HG03039 (cell line): Measurements from ENCODE around the gene DLG2.
"Not testable (repeated sequence)": the region's sequence is repeated elsewhere in the genome, so short reads cannot be mapped to it uniquely, and the experiment has no call there.

ENCODE experiments used
- ATAC-seq: cut with Tn5 transposase; IDR thresholded peaks from one replicate; pipeline ENCODE4 v1.9.1; 2021; ENCODE audit warnings: mild to moderate bottlenecking, moderate library complexity; ENCODE audit not compliant: unreplicated experiment

DLG2 gene

DNA sequence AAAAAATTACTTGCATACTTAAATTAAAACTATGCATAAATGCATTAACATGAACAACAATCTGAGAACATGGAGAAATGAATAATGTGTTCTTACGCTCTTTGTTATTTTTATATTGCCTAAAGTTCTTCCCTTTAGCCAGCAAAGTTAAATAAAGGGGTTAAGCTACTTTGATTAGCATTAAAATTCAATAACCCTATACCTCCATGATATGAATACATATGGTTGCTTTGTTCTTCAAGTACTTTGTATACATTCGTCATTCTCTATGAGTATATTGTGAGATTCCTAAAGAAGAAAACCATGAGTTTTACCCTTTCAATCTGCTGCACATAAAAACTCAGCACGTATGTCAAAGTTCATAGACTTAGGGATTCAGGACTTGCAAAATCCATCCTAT, 578.3 kb downstream of the DLG2 start:
- ATAC-seq: no peak

DNA sequence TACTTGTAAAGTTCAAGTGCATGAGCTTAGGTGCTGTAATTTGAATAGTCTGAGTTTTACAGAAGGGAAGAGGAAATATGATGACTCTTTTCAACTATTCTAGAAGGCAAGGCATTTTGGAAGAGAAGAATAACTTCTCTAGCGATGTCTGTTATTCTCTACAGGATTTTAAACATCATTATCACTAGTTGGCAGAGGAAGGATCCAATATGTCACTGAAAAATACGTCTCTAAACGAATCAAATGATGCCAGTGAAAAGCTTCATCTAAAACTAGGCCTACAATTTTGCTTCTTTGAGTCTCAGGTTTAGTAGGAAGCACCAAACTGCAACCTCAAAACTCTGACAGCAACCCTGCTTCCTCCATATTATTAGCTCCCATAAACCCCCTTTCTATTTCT, 581.4 kb downstream of the DLG2 start:
- ATAC-seq: no peak

DNA sequence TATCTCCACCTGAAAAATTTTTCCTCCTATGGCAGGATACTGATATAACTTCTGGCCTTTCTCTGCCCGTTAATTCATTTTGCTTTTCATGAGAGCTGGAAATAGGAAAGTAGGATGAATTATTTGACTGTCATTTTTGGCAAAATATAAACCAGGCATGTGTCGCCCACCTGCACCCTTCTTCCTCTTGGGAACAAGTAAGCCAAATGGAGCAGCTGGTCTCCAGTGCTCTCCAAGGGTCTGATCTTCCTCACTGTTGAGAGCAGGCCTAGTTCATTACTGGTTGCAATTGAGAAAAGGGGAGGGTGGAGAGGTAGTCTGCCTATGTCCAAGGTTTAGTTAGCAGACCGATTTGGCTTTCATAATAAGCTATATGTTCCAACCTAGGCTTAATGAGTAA, 582.2 kb downstream of the DLG2 start:
- no peak for ATAC-seq

DNA sequence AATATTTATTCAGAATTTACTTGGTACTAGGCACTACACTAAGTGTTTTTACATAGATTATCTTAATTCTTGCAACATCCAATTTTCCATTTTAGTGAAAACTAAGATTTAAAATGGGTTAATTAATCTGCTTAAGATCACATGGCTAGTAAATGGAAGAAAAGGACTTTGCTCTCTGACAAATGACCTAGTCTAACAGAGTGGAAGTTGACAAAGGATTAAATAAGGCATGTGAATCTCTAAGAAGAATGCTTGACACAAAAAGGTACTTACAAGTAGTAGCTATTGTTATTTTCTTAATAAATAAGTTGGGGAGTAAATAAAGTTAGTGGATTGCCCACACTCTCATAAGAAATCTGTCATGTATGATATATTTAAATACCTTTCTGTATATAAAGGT, 584.8 kb downstream of the DLG2 start:
- no peak for ATAC-seq

DNA sequence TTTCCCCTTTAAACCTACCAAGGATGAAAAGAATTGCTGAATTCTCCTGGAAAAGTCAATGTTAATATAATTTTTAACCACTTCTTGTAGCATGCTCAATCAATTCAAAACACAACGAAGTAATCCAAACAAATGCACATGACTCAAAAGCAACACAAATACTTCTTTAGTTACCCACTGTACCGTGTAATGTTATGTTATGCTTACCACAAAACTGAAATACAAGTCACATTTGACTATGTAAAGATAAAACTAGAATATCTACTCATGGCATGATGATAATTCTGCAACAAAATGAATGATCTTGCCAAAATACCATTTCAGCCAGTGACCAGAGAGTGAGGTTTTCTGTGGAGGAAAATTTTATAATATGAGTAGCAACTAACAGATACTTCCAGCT, 587.0 kb downstream of the DLG2 start:
- no peak for ATAC-seq

DNA sequence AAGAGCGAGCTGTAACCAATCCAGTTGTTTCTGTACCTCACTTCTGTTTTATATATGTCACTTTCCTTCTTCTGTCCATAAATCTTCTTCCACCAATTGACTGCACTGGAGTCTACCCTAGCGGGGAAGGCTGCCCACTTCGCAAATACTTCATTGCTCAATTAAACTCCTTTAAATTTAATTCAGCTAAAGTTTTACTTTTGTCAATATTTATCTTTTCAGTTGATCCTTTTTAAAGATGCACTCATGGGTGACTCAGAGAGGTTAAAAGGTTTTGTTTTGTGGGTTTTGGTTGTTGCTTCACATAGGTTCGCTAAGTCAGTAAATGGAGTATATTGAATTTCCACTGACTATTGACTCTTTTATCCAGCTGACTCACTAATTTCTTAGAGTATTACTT, 597.2 kb downstream of the DLG2 start:
- ATAC-seq: no peak

DNA sequence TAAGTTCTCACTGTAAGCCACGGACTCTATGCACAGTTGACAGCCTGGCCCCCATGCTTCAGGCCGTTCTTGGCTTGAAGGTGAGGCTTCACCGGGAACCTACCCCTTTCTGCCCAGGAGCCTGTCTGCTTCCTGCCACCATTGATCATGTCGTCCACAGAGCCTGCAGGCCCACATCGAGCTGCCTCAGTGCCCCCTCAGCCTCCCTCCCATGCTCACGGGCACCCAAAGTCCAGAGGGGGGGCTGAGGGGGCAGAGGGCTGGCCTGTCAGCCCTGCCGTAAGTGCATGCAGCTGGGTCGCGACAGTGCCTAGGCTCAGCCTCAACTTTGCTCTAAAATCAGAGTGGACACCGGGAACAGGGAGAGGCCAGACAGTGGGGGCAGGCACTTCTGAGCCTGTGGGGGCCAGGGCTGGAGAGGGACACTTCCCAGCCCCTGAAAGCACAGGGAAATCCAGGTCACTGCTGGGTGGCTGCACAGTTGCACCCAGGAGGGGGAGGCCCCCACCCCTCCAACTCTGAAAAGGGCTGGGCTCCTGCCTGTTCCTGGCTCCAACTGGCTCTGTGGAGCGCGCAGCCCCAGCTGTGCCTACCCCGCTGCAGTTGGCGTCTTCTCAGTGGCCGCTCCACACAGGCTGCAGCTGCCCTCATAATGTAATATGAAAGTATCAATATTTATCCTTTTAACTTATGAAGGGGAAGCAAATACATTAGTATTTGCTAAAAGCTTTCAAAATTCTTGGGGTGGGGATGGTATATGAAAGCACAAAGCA, 598.6 kb downstream of the DLG2 start:
- ATAC-seq: no peak

DNA sequence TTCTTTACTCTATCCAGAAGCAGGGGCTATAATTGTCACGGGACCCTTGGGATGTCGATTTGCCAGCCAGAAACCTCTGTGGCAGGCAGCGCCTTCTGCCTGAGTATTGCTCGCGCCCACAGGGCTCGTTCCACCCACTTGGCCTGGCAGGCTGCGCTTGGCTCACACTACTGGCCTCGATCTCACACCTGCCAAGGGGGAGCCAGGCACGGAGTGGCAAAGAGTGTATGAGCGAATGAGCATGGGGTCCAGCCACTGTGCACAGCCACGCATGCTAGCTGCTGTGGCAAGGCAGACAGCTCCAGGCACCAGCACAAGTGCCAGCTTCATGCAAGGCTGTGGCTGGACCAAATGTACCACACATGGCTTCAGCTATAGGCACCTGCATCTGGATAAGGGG, 599.8 kb downstream of the DLG2 start:
- no peak for ATAC-seq

DNA sequence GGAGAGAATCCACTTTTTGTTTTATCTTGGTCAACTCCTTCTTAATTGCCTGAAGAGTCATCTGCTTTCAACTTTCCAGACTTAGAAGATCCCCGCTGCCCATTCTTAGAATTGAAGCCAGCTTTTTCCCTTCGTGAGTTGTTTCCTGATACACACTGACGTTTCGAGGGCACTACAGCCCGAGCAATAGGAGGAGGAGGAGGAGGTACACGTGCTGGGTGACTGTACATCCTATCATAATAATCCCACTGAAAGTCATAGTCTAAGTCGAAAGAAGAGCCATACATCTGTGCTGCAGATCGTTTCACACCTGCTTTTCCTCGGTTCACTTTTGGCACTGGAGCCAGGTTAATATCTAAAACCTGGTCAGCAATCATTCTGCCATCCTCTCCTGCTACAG, 606.1 kb downstream of the DLG2 start:
- ATAC-seq: no peak

DNA sequence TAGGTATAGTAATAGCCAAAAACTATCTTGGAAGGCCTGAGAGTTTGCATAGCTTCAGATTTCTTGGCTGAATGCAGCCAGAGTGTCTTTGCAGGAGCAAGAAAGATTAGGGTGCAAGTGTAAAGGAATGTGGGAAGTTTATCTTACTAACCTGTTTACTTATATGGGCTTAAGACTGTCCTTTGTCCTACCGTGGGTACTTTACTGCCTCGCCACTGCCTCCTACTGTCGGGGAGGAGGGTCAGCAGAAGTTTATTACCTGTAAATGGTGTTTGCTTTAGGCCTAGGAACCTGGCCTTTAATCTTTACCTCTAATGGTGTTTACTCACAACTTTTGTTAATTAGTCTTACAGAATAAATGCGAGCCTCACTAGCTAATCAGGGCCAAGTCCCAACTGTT, 633.8 kb downstream of the DLG2 start:
- no peak for ATAC-seq

DNA sequence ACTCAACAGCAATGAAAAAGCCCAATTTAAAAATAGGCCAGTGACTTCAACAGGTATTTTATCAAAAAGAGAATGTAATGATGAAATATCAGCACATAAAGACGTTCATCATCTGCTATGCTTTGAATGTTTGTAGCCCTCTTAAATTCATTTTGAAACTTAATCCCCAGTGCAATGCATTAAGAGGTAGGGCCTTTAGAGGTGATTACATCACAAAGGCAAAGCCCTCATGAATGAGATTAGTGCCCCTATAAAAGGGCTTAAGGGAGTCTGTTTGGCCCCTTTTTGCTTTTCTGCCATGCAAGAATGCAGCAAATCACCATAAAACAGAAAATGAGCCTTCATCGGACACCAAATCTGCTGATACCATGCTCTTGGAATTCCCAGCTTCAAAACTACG, 637.0 kb downstream of the DLG2 start:
- no peak for ATAC-seq

DNA sequence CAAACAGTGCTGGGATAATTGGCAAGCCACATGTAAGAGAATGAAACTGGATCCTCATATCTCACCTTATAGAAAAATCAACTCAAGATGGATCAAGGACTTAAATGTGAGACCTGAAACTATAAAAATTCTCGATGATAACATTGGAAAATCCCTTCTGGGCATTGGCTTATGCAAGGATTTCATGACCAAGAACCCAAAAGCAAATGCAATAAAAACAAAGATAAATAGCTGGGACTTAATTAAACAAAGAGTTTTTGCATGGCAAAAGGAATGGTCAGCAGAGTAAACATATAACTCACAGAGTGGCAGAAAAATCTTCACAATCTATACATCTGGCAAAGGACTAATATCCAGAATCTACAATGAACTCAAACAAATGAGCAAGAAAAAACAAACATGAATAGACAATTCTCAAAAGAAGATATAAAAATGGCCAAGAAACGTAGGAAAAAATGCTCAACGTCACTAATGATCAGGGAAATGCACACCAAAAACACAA, 639.4 kb downstream of the DLG2 start:
- not testable (repeated sequence) for ATAC-seq

DNA sequence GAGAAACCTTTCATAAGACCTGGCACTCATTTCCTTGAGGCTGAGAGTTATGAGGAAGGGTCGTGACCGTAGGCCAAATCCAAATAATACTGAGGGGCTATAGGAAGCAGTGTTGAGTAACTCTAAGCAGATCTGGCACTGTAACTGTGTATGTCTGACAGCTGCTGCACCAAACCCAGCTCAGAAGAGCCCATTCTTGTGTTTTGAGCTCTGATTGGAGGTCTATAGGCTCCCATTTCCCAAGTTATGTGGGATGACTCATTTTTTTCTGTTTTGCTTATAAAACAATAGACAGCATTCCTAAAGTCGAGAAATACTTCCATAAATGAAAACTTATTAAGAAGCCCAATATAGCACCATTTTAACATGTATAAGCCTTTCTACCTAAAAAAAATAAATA, 645.8 kb downstream of the DLG2 start:
- ATAC-seq: no peak

DNA sequence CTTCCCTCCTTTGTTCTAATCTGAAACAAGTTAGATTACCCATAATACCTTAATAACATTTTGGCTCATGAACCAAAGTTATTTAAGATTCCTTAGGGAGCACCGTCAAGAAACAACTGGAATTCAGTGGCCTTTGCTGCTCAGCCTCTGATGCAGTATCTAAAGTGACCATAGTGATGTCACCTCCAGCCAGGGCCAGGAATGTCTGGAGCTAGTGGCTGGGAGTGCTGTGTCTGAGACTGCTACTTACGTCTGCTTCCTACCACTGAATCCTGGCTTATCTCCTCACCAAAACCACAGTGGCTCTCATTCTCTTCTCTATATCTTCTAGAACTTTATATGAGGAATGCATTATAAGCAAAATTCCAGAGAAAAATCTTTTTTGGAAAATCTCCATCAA, 658.0 kb downstream of the DLG2 start:
- ATAC-seq: no peak

DNA sequence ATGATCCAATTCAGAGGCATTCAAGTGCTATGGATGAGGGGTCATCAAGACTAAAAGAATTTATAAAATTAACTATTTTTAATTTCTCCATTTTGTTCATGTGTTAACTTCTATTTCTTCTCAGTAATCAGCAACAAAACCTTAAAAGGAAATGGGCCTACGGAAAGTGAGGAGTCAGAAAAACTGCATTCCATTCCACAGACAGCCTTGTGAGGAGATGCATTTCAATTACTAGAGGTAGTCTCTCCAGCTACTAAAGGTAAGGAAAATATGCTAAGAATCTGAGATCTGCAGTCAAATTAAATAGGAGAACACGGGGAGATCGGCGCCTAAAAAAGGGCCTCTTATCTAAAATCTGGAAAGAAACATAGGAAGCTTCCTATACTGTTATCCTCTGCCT, 661.7 kb downstream of the DLG2 start:
- no peak for ATAC-seq

DNA sequence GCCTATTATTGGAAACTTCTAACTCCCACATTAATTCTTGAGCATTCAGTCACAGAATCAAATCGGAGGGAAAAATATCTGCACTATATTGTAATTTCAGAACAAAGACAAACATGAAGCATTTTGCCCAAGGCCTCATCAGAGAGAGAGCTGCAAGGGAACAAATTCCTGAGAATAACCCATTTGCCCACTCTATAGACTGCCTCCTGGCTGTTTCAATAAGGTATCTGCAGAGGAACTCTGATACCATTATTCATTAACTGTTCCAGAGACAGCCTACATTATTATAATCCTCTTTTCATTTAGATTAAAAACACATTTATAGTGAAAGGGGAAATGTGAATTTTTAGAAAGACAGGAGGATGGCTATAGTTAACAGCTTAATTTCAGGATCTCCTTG, 663.9 kb downstream of the DLG2 start:
- ATAC-seq: no peak

DNA sequence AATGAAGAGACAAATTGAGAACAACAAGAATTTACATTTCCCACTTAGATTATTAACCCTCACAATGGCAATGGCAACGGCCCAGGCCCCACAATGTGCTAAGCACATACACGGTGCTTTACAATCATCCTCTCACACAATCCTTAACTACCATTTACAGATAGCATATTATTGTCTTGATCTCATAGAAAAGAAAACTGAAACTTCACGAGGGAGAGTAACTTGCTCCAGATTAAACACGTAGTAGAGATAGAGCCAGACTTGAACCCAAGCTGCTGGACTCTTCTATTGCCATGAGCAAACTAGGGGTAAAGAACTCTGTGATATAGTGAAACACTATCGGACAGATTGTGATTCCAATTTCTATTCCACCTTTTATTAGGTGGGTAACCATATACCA, 665.1 kb downstream of the DLG2 start:
- no peak for ATAC-seq

DNA sequence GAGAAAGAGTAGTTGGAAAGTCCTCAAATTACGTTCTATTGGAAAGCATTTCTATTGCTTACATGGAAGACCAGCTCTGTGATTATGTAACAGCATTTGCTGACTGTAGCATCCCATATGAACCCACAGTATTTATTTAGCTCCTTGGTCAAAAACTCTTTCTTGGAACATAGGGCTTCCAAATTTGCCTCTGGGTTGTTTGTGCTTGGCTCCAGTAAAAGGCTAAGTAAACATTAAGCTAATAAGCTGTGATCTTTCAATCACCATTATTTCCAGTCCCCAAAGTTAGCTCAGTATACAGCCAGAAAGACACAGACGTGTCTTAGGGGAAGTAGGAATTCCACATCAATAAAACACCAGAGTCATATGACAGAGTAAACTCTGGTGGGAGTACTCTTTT, 668.8 kb downstream of the DLG2 start:
- ATAC-seq: no peak

DNA sequence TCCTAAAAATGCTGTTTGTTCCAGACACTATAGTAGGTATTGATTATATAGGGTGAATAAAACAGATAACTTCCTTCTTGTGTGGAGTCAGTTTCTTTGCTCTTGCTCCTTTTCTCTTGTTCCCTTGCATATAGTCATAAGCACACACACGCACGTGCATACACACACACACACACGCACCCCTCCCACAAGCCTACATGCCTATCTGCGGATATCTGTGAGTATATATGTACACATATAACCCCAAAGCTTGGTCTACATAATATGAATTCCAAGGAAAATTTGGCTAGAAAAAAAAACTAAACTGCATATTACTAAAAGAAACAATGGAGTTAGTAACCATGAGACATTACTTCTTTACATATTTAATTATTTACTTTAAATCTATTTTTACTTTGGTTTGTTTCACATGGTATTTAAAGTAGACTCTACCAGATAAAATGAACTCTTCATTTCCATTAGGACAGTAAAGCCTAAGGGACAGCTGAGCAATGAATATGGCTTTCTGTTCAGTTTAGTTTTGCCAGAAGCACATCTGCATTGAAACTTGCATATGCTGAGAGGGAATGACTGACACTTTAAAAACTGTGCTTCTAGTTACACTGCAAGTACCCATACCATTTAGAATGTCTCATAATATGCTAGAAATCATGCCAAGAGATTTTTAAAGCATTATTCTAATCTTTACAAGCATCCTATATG, 676.4 kb downstream of the DLG2 start:
- no peak for ATAC-seq

DNA sequence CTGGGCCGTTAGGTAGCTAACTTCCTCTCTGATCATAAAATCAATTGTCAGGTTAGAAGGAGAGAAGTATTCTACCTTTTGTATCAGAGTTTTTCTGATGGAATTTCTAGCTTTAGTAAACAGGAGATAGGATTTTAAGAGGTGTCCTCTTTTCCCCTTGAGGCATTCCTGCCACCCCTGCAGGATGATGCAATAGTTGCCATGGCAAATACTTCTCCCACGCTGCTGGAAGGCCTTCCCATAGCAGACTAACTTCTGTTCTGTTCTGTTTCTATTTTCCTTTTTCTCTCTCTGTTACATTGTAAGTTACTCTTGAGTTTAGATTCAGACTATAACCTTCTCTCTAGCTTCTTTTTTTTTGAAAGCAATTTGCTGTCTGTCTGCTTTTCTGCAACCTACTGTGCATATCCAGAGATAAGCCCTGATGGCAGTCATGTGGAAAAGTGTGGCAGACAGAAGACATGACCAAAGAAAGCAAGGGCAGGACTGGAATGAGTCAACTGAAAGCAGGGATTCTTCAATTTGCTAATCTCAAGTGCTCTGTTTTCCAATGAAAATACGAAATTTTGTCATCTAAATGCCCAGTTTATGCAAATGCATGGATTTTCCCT, 679.1 kb downstream of the DLG2 start:
- ATAC-seq: no peak

DNA sequence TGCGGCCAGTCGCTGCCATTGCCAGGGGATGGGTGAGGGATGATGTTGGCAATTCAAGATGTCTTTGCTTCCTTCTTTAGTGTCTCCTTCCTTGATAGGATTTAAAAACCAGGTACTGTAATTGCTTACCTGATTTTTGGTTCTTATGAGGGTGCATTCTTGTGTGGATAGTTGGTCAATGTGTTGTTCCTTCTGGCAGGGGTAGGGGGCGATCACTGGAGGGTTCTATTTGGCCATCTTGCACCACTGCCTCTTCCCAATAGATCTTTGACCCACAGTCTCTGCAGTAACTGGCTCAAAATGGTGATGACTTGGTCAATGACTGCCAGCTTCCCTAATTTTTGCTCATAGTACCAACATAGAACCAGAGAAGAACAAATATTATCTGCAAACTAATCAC, 680.1 kb downstream of the DLG2 start:
- ATAC-seq: no peak

DNA sequence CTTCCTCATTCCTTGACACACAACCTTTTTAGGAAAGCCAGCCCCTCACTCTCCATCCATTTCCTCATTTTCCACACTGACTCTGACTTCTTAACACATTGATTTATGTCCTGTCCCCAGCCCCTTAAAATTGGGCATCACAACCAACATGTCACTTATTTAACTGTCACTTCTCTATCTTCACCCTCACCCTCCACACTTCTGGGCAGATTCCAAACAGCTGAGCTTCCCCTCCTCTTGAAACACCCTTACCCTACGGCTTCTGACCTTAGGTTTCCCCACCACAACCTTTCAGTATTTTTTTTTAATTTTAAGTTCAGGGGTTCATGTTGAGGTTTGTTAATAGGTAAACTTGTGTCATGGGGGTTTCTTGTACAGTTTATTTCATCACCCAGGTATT, 696.3 kb downstream of the DLG2 start:
- no peak for ATAC-seq
